ELR (cell line): ENCODE measurements around the gene IGSF21.
"Not testable (repeated sequence)": the region's sequence is repeated elsewhere in the genome, so short reads cannot be mapped to it uniquely, and the experiment has no call there.

Experiments used
- DNase-seq: peaks from one replicate; pipeline ENCODE4 v3.0.0-alpha.2; 2015; ENCODE audit warnings: low read depth

The IGSF21 gene

DNA sequence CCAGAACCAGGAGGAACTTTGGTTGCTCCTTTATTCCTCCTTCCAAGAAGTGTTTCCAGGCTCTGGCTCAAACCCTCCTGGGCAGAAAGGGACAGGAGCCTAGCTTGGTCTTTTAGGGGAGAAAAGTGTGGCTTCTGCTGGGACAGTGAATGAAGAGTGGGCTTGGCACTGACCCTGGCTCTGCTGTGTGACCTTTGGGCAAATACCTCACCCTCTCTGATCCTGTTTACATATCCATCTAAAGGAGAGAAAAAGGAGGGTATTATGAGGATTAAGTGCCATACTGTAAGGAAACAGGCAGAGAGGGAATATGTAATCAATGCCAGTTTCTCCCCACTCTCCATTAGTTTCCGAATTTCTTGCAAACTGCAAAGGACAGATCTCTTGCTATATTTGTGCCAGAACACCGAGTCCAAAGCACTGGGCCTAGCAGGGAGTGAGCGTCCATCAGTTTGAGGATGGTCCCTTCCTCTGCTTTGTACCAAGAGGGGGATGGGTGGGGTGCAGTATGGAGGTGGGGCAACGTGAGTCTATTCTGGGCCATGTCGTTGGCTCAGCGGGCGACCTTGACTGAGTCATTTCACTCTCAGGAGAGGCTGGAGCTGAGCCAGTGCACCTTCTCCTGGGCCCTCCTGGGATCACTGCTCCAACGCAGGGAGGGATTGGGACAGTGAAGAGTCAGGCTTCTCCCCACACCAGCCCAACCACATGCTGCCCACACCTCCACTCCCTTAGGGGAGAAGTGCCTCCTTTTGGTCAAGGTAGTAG is 38.4 kb downstream of the IGSF21 start:
- no peak for DNase-seq

DNA sequence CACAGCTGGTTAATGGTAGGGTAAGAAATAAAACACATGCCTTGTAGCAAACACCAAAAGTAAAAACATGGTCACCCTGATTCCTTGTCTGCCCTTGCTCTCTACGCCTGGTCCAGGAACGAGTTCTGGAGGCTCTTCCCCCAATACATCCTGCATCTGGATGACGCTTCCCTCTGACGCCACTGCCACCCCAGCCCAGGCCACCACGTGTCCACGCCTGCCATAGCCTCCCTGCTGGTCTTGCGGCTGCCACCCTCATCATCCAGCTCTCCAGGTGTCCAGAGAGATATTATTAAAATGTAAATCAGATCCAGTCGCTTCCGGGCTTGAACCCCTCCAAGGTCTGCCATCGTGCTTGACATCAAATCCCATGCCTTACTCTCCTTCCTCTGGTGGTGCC is 39.3 kb downstream of the IGSF21 start:
- no peak for DNase-seq

DNA sequence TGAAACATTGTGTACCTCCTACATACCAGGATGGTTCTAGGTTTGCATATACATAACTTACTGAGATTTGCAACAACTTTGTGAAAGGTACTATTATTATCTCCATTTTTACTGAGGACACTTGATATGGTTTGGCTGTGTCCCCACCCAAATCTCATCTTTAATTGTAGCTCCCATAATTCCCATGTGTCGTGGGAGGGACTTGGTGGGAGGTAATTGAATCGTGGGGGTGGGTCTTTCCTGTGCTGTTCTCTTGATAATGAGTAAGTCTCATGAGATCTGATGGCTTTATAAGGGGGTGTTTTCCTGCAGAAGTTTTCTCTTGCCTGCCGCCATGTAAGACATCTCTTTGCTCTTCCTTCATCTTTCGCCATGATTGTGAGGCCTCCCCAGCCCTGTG is 40.1 kb downstream of the IGSF21 start:
- DNase-seq, result no peak

DNA sequence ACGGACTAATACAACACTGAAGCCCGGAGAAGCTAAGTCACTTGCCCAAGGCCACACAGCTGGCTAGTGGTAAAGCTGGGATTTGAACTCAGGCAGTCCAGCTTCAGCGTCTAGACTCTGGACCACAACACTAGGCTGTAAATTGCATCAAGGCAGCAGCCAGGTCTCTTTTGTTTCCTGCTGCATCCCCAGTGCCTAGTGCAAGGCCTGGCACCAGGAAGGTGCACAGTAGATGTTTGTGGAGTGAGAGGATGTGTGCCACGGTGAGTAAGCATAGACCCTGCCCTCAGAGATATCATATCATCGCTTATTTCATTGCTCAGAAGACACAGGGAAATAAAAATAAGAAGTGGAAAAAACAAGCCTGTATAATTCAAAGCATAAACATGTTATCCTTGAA is 40.9 kb downstream of the IGSF21 start:
- no peak for DNase-seq

DNA sequence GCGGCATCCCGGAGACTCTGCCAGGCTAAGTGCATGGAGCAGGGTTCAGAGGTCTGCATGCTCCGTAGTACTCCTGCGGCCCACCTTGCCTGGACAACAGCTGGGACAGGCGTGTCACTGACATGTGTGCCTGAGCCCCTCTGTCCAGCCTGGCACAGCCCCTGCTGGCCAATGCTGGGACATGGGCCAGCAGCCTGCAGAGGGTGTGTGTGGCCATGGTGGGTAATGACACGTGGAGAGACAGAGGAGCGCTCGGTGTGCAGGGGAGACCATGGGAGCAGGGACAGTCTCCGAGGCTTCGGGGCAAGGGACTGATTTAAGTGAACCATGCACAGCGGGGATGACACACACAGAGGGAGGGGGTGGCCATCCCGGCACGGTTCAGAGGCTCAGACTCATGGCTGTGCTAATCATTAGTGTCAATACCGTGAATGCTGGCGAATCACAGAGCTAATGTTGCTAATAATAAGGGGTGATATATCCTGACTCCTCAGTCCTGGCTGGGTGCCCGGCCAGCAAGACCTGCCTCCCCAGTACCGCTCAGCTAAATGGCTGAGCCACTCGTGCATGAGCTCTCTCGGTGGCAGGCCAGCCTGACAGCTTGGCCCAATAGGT is 41.5 kb downstream of the IGSF21 start:
- DNase-seq, result no peak

DNA sequence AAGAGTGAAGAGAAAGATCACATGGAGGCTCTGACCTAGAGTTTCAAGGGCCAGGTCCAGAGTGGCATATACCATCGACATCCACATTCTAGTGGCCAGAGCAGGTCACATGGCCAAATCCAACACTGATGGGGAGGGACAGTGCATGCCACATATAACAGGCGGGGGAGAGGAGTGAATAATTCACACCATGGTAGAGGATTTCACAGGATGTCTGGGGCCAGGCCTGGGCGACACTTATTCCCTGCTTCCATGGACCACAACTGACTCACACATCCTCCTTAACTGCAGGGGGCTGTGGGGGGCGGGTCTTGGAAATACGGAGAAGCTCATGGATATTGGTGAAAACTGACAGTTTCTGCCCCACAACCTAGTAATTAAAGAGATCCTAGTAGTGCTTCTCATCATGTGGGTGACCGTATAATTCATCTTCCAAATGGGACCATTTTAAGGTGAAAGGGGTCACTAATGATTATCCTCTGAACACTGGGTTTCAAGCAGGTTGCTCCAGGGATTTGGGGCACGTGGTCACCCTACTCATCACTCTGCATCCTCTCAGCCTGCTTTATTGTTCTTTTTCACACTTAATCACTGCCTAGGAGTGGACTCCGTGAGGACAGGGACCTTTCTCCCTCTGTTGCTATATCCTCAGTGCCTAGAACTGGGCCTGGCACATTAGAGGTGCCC is 44.0 kb downstream of the IGSF21 start:
- no peak for DNase-seq

DNA sequence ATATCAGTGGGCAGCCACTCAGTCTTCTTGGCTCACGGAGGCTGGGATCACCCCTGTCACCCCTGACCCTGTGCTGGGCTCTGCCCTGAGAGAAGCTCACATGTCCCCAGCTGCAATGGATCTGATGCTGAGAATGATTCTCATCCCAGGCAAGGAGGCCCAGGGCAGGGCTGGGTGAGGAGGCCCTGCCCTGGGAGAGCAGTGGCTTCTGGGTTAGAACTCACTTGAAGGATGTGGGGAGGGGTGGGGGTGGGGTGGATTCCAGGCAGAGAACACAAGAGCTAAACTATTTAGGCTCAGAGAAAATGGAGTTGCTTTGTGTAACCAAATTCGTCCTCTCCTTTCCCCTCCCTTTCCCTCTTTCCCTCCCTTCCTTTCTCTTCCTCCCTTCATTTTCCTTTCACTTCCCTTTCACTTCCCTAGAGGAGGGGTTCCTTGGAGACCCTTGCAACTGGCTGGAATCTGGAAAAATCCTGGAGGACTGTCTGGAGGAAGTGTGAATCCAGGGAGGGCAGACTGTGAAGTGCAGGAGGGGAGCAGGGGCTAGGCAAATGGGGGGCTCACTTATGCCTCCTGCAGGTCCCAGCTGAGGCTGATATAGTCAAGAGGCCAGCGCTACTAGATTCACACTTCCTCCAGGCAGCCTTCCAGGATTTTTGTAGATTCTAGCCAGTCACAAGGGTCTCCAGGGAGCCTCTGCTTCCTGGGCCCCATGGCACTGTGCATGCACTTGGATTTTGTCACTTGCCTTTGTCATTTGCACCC is 47.0 kb downstream of the IGSF21 start:
- DNase-seq, result no peak

DNA sequence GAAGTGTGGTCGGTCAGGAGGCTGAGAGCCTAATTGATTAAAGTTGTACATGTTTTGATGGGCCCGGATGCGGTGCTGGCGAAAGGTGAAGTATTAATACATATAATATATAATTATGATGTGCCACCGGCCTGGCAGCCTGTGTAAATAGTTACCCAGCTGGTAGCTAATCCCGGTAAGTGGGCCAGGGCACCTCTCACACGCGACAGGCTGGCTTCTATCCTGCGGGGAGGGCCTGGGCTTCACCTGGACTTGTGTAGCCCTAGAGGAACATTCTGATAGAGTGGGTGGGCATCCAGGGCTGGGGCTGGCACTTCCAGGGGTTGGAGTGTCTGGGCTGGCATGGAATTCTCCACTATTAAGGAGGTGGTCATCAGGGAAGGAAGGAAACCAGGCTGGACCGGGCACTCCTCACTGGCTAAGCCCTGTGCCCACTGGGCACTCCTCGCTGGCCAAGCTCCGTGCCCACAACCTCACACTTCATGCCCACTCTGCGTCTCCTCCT is 48.3 kb downstream of the IGSF21 start:
- no peak for DNase-seq

DNA sequence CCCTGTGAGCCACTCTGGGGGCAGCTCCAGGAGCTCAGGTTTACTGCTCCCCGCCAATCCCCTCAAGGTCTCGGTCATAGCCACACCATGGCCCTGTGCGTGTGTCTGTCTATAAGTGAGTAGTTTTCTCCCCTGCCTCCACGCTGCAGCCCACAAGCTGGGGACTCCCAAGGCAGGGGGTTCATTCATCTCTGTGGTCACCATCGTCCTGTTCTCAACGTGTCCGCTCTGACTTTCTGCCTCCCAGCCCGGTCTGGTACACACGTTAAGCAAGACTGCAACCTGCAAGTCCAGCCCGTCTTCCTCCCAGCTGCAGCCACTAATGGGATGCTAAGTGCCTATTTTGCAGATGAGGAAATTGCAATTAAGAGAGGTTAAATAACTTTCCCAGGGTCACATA is 49.8 kb downstream of the IGSF21 start:
- DNase-seq, result no peak

DNA sequence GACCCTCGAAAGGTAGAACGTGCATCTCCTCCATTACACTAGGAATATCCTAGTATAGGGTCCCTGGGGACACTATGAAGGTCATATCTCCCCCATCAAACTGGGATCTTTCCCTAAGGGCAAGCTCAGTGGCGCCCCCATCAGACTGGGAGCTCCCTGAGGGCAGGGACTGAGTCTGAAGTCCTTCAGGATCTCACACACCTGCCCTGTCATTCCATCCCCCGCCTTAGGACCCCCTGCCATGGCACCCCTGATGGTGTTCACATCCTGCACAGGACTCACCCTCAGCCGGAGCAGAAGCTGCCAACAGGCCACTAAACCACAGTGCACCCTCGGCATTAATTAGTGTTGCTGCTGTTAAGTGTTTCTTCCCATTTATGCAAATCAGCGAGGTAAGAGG is 50.4 kb downstream of the IGSF21 start:
- DNase-seq, result no peak

DNA sequence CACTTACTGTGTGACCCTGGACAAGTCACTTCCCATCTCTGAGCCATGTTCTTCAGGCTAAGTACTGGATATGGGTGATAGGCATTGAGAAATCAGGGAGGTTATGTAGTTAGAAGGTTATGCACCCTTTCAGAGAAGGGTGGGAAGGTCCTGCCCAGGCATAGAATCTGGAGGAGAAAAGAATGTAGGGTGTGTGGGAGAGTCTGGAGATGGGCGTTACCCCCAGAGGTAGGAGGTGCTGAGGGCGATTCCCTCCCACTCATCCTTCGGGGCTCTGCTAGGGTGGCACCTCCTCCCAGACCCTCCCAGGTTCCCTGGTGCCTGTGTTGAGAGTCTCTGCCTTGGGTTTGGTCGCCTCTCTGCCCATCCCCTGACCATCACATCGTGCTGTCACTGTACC is 51.1 kb downstream of the IGSF21 start:
- no peak for DNase-seq

DNA sequence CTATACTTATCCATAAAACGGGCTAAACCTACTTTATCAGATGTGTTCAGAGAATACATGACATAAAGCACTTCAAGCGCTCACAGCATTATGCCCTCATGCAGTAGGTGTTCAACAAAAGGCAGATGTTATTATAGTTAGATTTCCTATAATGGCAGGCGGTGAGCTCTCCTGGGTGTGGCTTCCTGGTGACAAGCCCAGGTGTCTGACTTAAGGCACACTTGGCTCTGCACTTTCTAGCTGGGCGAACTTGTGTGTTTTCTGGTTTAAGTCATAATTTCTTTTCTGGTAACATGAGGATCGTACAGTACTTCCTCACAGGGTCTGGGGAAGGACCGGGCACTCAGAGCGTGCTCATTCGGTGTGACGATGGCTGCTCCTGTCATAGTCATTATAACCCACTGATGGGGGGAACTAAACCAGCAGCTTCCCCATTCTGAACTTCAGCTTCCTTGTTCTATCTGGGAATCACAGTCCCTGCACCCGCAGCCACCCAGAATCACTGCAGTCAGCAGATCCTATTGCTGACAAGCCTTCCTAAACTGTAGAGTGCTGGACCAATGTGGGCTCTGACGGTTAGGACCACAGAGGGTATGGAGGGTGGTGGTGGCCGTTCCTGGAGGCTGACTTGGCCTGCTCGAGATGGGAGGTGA is 52.8 kb downstream of the IGSF21 start:
- DNase-seq, result no peak

DNA sequence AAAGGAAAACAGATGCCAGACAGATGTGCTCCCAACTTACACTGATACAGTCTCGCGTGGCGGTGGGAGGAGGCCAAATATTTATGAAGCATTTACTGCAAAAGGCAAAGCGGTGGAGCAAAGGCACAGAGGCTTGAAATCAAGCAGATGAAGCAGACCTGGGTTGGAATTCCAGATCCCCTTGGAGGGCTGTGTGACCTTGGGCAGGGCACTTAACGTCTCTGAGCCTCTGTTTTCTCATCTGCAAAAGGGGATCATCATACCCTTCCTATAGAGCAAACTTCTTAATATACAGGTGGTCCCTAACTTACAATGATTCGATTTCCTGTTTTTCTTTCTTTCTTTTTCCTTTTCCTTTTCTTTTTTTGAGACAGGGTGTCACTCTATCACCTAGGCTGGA is 54.1 kb downstream of the IGSF21 start:
- DNase-seq, result no peak

DNA sequence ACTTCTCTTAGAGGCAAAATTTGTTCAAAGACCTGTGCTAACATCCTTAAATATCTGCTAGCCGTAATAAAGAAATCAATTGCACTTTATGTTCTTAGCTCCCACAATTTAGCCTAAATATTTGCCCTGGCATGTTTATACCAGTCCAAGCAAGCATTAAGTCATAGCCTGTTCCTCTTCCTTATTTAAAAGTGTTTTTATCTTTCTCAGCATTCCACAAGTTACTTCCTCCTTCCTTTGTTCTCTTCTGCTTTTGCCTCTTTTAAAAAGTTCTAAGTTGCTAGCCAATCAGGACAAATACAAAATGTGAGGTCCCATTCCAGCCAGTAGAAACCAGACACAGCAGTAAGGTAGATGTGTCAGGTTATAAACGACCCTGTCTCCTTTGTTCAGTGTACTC is 58.0 kb downstream of the IGSF21 start:
- DNase-seq, result not testable (repeated sequence)

DNA sequence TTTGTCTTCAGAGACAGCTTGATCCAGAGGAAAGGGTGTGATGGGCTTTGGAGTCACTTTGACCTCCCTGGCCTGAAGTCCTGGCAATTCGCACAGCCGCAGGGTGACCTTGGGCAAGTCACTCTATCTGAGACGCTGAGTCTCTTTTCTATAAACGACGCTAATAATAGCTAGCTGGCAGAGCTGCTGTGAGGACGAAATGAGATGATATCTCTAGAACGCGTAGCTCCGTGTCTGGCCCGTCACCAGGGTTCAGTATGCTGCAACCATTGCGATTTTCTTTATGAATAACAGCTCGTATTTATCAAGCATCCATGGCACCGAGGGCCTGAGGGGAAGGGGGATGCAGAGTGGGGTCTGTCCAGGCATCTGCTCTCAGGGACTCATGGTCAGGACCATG is 58.7 kb downstream of the IGSF21 start:
- no peak for DNase-seq

DNA sequence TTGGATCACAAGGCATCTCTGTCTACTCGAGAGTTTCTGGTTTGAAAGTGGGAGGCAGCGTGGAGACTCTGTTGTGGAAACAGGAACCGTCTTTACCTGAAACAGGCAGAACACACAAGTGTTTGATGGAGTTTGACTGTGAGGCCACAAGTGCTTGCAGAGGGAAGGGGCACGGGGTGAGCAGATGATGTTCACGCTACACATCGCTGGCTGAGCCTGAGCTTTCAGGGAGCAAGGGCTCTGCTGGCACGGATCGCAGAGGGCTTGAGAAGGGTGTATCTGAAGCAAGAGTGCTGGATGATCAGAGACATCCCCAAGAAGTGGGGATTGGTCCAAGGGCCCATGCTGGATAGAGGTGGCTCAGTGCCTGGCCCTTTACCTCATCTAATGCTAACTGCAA is 59.3 kb downstream of the IGSF21 start:
- no peak for DNase-seq

DNA sequence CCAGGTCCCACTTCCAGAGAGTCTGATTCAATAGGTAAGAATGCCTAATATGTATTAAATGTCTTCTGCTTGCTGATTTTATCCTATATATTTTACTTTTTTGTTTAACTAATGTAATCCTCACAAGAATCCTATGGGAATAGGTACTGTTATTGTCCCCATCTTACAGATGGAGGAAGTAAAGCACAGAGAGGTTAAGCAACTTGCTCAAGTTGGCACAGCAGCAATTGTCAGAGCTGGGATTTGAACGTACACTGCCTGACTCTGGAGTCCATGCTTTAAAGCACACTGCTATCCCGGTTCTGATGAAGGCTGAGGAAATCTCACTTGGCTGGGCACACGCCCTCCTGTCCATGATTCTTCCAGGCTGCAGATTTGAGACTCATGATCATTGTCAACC is 62.8 kb downstream of the IGSF21 start:
- no peak for DNase-seq

DNA sequence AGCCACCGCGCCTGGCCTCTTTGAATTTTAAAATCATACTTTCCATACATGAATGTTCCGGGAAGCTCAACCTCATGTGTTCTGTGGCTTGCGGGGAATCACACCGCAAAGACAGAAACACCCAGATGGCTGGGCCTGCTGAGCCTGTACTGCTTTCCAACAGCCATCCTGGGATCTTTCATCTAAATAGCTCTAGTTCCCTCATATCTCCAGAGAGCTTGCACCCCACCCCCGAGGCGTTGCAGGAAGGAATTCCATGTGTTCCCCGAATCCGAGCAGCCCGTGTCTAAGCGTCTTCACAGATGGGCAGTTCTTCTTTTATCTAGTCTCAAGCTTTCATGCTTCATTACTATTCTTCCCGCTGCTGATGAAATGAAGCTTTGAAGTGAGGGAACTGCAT is 66.4 kb downstream of the IGSF21 start:
- DNase-seq, result no peak

DNA sequence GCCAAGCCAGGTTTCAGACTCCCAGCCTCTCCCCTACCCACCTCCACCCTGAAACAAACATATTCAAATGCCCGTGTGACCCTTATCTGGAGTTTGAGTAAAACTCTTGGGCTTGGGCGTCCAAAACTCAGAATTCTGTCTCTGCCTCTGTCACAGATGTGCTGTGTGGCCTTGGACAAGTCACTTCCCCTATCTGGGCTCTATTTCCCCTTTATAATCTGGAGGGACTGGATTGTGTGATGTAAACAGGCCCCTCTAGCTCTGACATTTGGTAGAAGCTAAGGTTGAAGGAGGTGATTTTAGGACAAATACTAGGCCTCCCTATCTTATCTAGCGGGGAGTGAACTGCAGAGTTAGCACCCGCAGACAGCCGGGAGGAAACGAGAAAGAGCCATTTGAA is 67.5 kb downstream of the IGSF21 start:
- no peak for DNase-seq

DNA sequence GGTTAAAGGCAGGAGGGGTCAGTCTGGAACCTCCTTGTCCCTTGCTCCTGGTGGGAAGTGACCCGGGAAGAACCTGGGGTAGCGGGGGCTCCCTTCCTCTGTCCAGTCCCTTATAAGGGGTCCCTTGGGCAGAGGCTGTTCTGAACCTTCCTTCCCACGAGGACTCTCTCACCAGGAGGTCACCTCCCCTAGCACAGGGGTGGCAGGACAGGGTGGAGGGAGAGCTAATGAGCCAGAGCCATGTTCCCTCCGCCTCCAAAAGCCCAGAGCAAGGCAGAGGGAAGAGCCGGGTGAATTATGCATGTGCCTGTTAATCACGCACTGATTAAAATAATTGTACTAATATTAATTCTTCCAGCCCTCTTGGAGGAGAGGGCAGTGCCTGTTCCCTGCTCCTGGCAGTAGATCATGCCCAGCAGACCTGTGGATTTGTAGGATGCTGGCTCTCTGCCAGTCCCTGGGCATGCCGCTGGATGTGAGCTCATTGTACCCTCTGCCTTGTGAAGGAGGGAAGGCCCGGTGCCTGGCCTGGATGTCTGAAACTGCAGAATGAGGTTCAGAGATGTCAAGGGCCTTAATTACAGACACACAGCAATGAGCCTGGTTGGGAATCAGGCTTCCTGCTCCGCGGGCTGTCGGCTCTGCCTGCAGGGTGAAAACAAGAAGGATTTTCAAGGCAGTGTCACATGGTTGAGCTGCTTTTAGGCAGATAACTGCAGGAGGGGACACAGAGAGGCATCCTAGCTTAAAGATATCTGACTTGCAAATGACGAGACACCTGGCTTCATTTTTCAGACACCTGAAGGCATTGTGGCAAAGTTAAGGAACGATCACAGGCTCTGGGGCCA is 68.2 kb downstream of the IGSF21 start:
- no peak for DNase-seq

DNA sequence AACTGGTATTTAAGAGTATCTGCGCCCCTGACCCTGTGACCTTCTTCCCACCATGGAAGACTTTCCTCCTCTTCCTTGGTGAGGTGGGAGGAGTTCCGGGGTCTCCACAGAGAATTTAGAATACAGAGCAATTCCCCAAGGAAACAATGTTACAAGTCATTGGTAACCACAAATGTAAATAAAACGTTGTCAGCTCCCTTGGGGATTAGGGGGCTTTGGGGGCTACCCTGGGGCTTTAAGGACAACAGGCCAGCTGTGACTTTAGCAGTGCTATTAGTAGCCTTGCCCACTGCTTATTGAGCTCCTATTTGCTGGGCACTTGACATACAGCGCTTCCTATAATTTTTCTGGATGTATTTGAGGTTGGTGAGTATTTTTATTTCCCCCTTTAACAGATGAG is 69.0 kb downstream of the IGSF21 start:
- no peak for DNase-seq
